HepG2 (cell line): Measurements from ENCODE around the gene SRI.
"Not testable (repeated sequence)": the region's sequence is repeated elsewhere in the genome, so short reads cannot be mapped to it uniquely, and the experiment has no call there.

Source experiments
- CAMTA2 ChIP-seq: sonication (generic); formaldehyde crosslinking; IDR thresholded peaks from 2 replicates; pipeline ENCODE4 v1.4.0; 2020; ENCODE audit warnings: mild to moderate bottlenecking, missing genetic modification reagents, borderline replicate concordance
- CTCF ChIP-seq: sonication (generic); formaldehyde crosslinking; IDR thresholded peaks from 2 replicates; pipeline ENCODE4 v1.5.0; 2020; ENCODE audit warnings: mild to moderate bottlenecking, missing genetic modification reagents, moderate library complexity
- MAX ChIP-seq: IDR thresholded peaks from 2 replicates; pipeline ENCODE4 v1.6.1; 2012; ENCODE audit warnings: inconsistent platforms
- MAZ ChIP-seq, 2 experiments: sonication (generic) in 1 of 2; formaldehyde crosslinking in 1 of 2; IDR thresholded peaks; 2 replicates each; pipeline versions ENCODE4 v1.5.0 to v1.6.1; 2012 to 2020; ENCODE audit warnings: low read depth in 2 of 2, mild to moderate bottlenecking in 2 of 2, borderline replicate concordance in 1 of 2, improper control_type of control experiment in 1 of 2, low read length in 1 of 2, missing genetic modification reagents in 1 of 2, moderate library complexity in 1 of 2
- MYC ChIP-seq: sonication (generic); formaldehyde crosslinking; IDR thresholded peaks from 2 replicates; pipeline ENCODE4 v1.9.0; 2021; ENCODE audit warnings: missing genetic modification reagents, borderline replicate concordance
- RAD21 ChIP-seq: fragments of 450-650 bp; formaldehyde crosslinking; IDR thresholded peaks from 2 replicates; pipeline ENCODE4 v1.5.0; 2020; ENCODE audit warnings: mild to moderate bottlenecking
- RBM39 ChIP-seq: fragments of 200-400 bp; formaldehyde crosslinking; IDR thresholded peaks from one replicate; pipeline ENCODE4 v1.6.1; 2018; ENCODE audit warnings: antibody characterized with exemption, mild to moderate bottlenecking, low read depth, low read length; ENCODE audit not compliant: poor library complexity, severe bottlenecking
- SAFB2 ChIP-seq: sonication (generic); formaldehyde crosslinking; IDR thresholded peaks from 2 replicates; pipeline ENCODE4 v1.5.1; 2020; ENCODE audit warnings: missing genetic modification reagents, low read depth, mild to moderate bottlenecking, borderline replicate concordance
- ZFY ChIP-seq: sonication (generic); formaldehyde crosslinking; IDR thresholded peaks from 2 replicates; pipeline ENCODE4 v1.4.0; 2020; ENCODE audit warnings: missing genetic modification reagents
- ZNF567 ChIP-seq: sonication (generic); formaldehyde crosslinking; IDR thresholded peaks from 2 replicates; pipeline ENCODE4 v1.8.1; 2023; ENCODE audit warnings: mild to moderate bottlenecking, missing genetic modification reagents, borderline replicate concordance

GRCh38 chr7:88258296-88258695 is 38.5 kb upstream of the SRI start:
- TF ChIP-seq MYC; SAFB2 (CRISPR knock-in tag); ZFY (CRISPR knock-in tag); ZNF567 (CRISPR knock-in tag); CAMTA2; MAX; RAD21 (CRISPR knock-in tag); CTCF (CRISPR knock-in tag); MAZ (IDR thresholded peaks at IDR 0.05; ENCODE audit: borderline replicate concordance, low read depth, low read length); MAZ (CRISPR knock-in tag; IDR thresholded peaks at IDR 0.05; ENCODE audit: low read depth); RBM39: not testable (repeated sequence)
